ENCODE measurements around the gene ITLN2.

DNA sequence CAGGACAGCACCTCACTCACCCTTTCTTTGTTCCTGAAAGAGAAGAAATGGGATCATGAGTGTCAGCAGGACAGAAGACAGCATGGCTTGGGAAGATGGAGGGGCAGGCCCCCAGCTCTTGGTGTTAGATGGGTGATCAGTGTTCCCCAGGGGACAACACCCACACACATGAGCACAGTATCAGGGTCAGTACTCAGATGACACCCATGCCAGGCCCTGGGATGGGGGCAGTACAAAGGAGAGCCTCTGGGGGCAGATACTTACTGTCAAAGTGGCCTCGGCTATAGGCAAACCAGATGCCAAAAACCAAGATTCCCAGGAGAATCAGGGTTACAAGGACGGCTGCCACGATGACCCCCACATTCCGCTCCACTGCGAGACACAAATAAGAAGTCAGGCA lies 44.8 kb upstream of the ITLN2 start:
- TF ChIP-seq, protein P1, sequence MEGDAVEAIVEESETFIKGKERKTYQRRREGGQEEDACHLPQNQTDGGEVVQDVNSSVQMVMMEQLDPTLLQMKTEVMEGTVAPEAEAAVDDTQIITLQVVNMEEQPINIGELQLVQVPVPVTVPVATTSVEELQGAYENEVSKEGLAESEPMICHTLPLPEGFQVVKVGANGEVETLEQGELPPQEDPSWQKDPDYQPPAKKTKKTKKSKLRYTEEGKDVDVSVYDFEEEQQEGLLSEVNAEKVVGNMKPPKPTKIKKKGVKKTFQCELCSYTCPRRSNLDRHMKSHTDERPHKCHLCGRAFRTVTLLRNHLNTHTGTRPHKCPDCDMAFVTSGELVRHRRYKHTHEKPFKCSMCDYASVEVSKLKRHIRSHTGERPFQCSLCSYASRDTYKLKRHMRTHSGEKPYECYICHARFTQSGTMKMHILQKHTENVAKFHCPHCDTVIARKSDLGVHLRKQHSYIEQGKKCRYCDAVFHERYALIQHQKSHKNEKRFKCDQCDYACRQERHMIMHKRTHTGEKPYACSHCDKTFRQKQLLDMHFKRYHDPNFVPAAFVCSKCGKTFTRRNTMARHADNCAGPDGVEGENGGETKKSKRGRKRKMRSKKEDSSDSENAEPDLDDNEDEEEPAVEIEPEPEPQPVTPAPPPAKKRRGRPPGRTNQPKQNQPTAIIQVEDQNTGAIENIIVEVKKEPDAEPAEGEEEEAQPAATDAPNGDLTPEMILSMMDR (IDR thresholded peaks at IDR 0.05; ENCODE audit: insufficient read depth, low read length, poor library complexity, severe bottlenecking), result no peak
- TF ChIP-seq EZH2phosphoT487 (conservative IDR thresholded peaks at IDR 0.05; ENCODE audit: low read length), result no peak
